ENCODE results near the gene HNRNPA2B1. TPM values are rescaled to one million over a fixed set of nuclear protein-coding genes. Genes with fewer than 3 reads are reported as not detected.

The HNRNPA2B1 gene
- total and polyA plus RNA-seq, 2 donors from 2014 or later = 397 to 433 TPM

GRCh38 chr7:26187380-26188205 lies 13.0 kb downstream of the HNRNPA2B1 start:
- Histone ChIP-seq H3K9me3 (ENCODE audit: control insufficient read depth in 2 of 3, insufficient read depth in 1 of 3, low read length in 3 of 3) (no peaks in the 10 kb centered on the region), H3K27ac (ENCODE audit: low read depth in 2 of 2, low read length in 2 of 2) (no peak overlapping the region), H3K4me1 (ENCODE audit: control insufficient read depth in 2 of 3, insufficient read depth in 2 of 3, low read depth in 1 of 3, low read length in 3 of 3) (peaks cover 0 to 3% (median 0%) of the 10 kb centered on the region in 3 donors), H3K27me3 (ENCODE audit: control insufficient read depth, insufficient read depth, low read length) (no peaks in the 10 kb centered on the region), H3K36me3 (ENCODE audit: control insufficient read depth in 2 of 3, insufficient read depth in 3 of 3, low read length in 3 of 3) (peaks cover 13 to 54% (median 39%) of the 10 kb centered on the region in 3 donors), H3K4me3 (ENCODE audit: low read length in 3 of 3) (no peak overlapping the region), H3K9ac (ENCODE audit: low read length in 3 of 3) (no peak overlapping the region)
- DNase-seq (no peak), FAIRE-seq (no peak)
- no peak for TF ChIP-seq CTCF (IDR thresholded peaks at IDR 0.05; ENCODE audit: borderline replicate concordance, extremely low read depth, insufficient read depth)
- intact Hi-C loops (cut with DNase I) = no loop called here

GRCh38 chr7:26186364-26187311 lies 13.9 kb downstream of the HNRNPA2B1 start:
- DNase-seq (no peak), FAIRE-seq (no peak)
- Histone ChIP-seq H3K27ac (ENCODE audit: low read depth in 2 of 2, low read length in 2 of 2) (no peak overlapping the region), H3K9me3 (ENCODE audit: control insufficient read depth in 2 of 3, insufficient read depth in 1 of 3, low read length in 3 of 3) (no peaks in the 10 kb centered on the region), H3K4me1 (ENCODE audit: control insufficient read depth in 2 of 3, insufficient read depth in 2 of 3, low read depth in 1 of 3, low read length in 3 of 3) (no peaks in the 10 kb centered on the region), H3K27me3 (ENCODE audit: control insufficient read depth, insufficient read depth, low read length) (no peaks in the 10 kb centered on the region), H3K9ac (ENCODE audit: low read length in 3 of 3) (no peak overlapping the region), H3K36me3 (ENCODE audit: control insufficient read depth in 2 of 3, insufficient read depth in 3 of 3, low read length in 3 of 3) (peaks cover 7 to 45% (median 36%) of the 10 kb centered on the region in 3 donors), H3K4me3 (ENCODE audit: low read length in 3 of 3) (no peak overlapping the region)
- no peak for TF ChIP-seq CTCF (IDR thresholded peaks at IDR 0.05; ENCODE audit: borderline replicate concordance, extremely low read depth, insufficient read depth)
- intact Hi-C loops (cut with DNase I) = no loop called here

DNA sequence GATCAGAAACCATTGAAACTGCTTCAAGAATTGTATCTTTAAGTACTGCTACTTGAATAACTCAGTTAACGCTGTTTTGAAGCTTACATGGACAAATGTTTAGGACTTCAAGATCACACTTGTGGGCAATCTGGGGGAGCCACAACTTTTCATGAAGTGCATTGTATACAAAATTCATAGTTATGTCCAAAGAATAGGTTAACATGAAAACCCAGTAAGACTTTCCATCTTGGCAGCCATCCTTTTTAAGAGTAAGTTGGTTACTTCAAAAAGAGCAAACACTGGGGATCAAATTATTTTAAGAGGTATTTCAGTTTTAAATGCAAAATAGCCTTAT lies 14.7 kb downstream of the HNRNPA2B1 start:
- intact Hi-C loops (cut with DNase I) = no loop called here
- FAIRE-seq (no peak), DNase-seq (no peak)
- Histone ChIP-seq H3K4me3 (ENCODE audit: low read length in 3 of 3) (no peak overlapping the region), H3K9me3 (ENCODE audit: control insufficient read depth in 2 of 3, insufficient read depth in 1 of 3, low read length in 3 of 3) (no peaks in the 10 kb centered on the region), H3K9ac (ENCODE audit: low read length in 3 of 3) (no peak overlapping the region), H3K27ac (ENCODE audit: low read depth in 2 of 2, low read length in 2 of 2) (no peak overlapping the region), H3K4me1 (ENCODE audit: control insufficient read depth in 2 of 3, insufficient read depth in 2 of 3, low read depth in 1 of 3, low read length in 3 of 3) (no peaks in the 10 kb centered on the region), H3K36me3 (ENCODE audit: control insufficient read depth in 2 of 3, insufficient read depth in 3 of 3, low read length in 3 of 3) (peaks cover 7 to 38% (median 30%) of the 10 kb centered on the region in 3 donors), H3K27me3 (ENCODE audit: control insufficient read depth, insufficient read depth, low read length) (no peaks in the 10 kb centered on the region)
- no peak for TF ChIP-seq CTCF (IDR thresholded peaks at IDR 0.05; ENCODE audit: borderline replicate concordance, extremely low read depth, insufficient read depth)

Data from kidney (tissue), 14 donors.